HepG2 (cell line): ENCODE results near the gene LDLRAP1. TPM values are rescaled to one million over a fixed set of nuclear protein-coding genes. Genes with fewer than 3 reads are reported as not detected.

Experiments used
- ATF7 ChIP-seq, 2 experiments: fragments of 450-650 bp in 1 of 2; sonication (generic) in 1 of 2; formaldehyde crosslinking in 1 of 2; IDR thresholded peaks; 2 replicates each; pipeline versions ENCODE4 v1.4.0 to v1.6.1; 2016 to 2020; ENCODE audit warnings: antibody characterized with exemption in 1 of 2, mild to moderate bottlenecking in 1 of 2, missing genetic modification reagents in 1 of 2
- BHLHE40 ChIP-seq: IDR thresholded peaks from 2 replicates; pipeline ENCODE4 v1.6.1; 2011; ENCODE audit warnings: low read length, improper control_type of control experiment
- EEA1 ChIP-seq: sonication (generic); formaldehyde crosslinking; IDR thresholded peaks from 2 replicates; pipeline ENCODE4 v1.5.1; 2020; ENCODE audit warnings: mild to moderate bottlenecking, missing genetic modification reagents, borderline replicate concordance
- GLI4 ChIP-seq: sonication (generic); formaldehyde crosslinking; IDR thresholded peaks from 2 replicates; pipeline ENCODE4 v1.5.1; 2020; ENCODE audit warnings: missing genetic modification reagents, mild to moderate bottlenecking, moderate library complexity, borderline replicate concordance
- GZF1 ChIP-seq: sonication (generic); formaldehyde crosslinking; IDR thresholded peaks from 2 replicates; pipeline ENCODE4 v1.5.1; 2020; ENCODE audit warnings: mild to moderate bottlenecking, missing genetic modification reagents
- HHEX ChIP-seq: IDR thresholded peaks from 2 replicates; pipeline ENCODE4 v1.6.1; 2016; ENCODE audit warnings: control low read depth
- MED1 ChIP-seq: sonication (generic); formaldehyde crosslinking; IDR thresholded peaks from 2 replicates; pipeline ENCODE4 v1.4.0; 2020; ENCODE audit warnings: missing genetic modification reagents
- PCBP2 ChIP-seq: fragments of 200-400 bp; formaldehyde crosslinking; optimal IDR thresholded peaks from 2 replicates; pipeline ENCODE3; 2018; ENCODE audit warnings: low read length, low read depth; ENCODE audit not compliant: poor library complexity, severe bottlenecking
- PITX1 ChIP-seq: sonication (generic); formaldehyde crosslinking; IDR thresholded peaks from 2 replicates; pipeline ENCODE4 v1.5.1; 2020; ENCODE audit warnings: mild to moderate bottlenecking, missing genetic modification reagents
- SALL1 ChIP-seq: sonication (generic); formaldehyde crosslinking; IDR thresholded peaks from 2 replicates; pipeline ENCODE4 v1.8.0; 2022; ENCODE audit warnings: mild to moderate bottlenecking, missing genetic modification reagents
- SATB2 ChIP-seq: sonication (generic); formaldehyde crosslinking; IDR thresholded peaks from 2 replicates; pipeline ENCODE4 v1.5.0; 2020; ENCODE audit warnings: missing genetic modification reagents
- TGIF2 ChIP-seq: IDR thresholded peaks from 2 replicates; pipeline ENCODE4 v1.6.1; 2016; ENCODE audit warnings: control low read depth, missing compliant biosample characterization
- YEATS4 ChIP-seq: sonication (generic); formaldehyde crosslinking; IDR thresholded peaks from 2 replicates; pipeline ENCODE4 v1.4.0; 2020; ENCODE audit warnings: missing genetic modification reagents, borderline replicate concordance
- ZFYVE20 ChIP-seq: sonication (generic); formaldehyde crosslinking; IDR thresholded peaks from 2 replicates; pipeline ENCODE4 v1.8.0; 2023; ENCODE audit warnings: low read depth, mild to moderate bottlenecking, moderate library complexity, missing genetic modification reagents, borderline replicate concordance
- ZNF124 ChIP-seq: sonication (generic); formaldehyde crosslinking; IDR thresholded peaks from 2 replicates; pipeline ENCODE4 v1.4.0; 2020; ENCODE audit warnings: missing genetic modification reagents
- ZNF207 ChIP-seq: fragments of 450-650 bp; IDR thresholded peaks from 2 replicates; pipeline ENCODE4 v1.6.1; 2016; ENCODE audit warnings: antibody characterized with exemption, borderline replicate concordance
- ZNF253 ChIP-seq: sonication (generic); formaldehyde crosslinking; IDR thresholded peaks from 2 replicates; pipeline ENCODE4 v1.8.0; 2022; ENCODE audit warnings: mild to moderate bottlenecking, missing genetic modification reagents, borderline replicate concordance
- ZSCAN25 ChIP-seq: sonication (generic); formaldehyde crosslinking; IDR thresholded peaks from 2 replicates; pipeline ENCODE4 v1.8.0; 2022; ENCODE audit warnings: mild to moderate bottlenecking, missing genetic modification reagents
- polyA plus RNA-seq, 8 experiments: library from polyadenylated mRNA; depleted of rRNA in 3 of 8; stranded (reverse) in 7 of 8; unstranded in 1 of 8; fragments of >200 nt; fragmentation: Illumina TruSeq in 4 of 8; extraction: Trizol in 4 of 8; gene quantifications; 2 replicates each; pipeline versions ENCODE4 v1.2.1 to v1.2.3, GENCODE V29; 2011 to 2016; ENCODE audit warnings: low read depth in 4 of 8, missing spikeins in 1 of 8, mixed read lengths in 1 of 8; ENCODE audit not compliant: insufficient read depth in 1 of 8
- total RNA-seq, 5 experiments: library from RNA; depleted of rRNA; stranded (reverse); fragments of >200 nt; fragmentation: Illumina TruSeq; extraction: Trizol; gene quantifications; 2 replicates each; pipeline ENCODE4 v1.2.3, GENCODE V29; 2016; ENCODE audit warnings: low read depth in 1 of 5
- TF ChIP-seq, protein P1 (sequence below): sonication (generic); formaldehyde crosslinking; IDR thresholded peaks from 2 replicates; pipeline ENCODE4 v1.4.0; 2020; ENCODE audit warnings: missing genetic modification reagents, borderline replicate concordance
- TF ChIP-seq, protein P2 (sequence below): sonication (generic); formaldehyde crosslinking; IDR thresholded peaks from 2 replicates; pipeline ENCODE4; 2020; ENCODE audit warnings: missing genetic modification reagents, mild to moderate bottlenecking, borderline replicate concordance
- TF ChIP-seq, protein P3 (sequence below): sonication (generic); formaldehyde crosslinking; IDR thresholded peaks from 2 replicates; pipeline ENCODE4 v1.5.0; 2020; ENCODE audit warnings: missing genetic modification reagents
- TF ChIP-seq, protein P4 (sequence below): sonication (generic); formaldehyde crosslinking; IDR thresholded peaks from 2 replicates; pipeline ENCODE4 v1.8.0; 2022; ENCODE audit warnings: mild to moderate bottlenecking, missing genetic modification reagents
- TF ChIP-seq, protein P5 (sequence below): sonication (generic); formaldehyde crosslinking; IDR thresholded peaks from 2 replicates; pipeline ENCODE4 v1.4.0; 2020; ENCODE audit warnings: missing genetic modification reagents

LDLRAP1 gene
- total and polyA plus RNA-seq, 2 of the 13 experiments (the other 11 are each of a cell fraction or from before 2014, with no cell fraction given), result 7.2 to 12.1 TPM

DNA sequence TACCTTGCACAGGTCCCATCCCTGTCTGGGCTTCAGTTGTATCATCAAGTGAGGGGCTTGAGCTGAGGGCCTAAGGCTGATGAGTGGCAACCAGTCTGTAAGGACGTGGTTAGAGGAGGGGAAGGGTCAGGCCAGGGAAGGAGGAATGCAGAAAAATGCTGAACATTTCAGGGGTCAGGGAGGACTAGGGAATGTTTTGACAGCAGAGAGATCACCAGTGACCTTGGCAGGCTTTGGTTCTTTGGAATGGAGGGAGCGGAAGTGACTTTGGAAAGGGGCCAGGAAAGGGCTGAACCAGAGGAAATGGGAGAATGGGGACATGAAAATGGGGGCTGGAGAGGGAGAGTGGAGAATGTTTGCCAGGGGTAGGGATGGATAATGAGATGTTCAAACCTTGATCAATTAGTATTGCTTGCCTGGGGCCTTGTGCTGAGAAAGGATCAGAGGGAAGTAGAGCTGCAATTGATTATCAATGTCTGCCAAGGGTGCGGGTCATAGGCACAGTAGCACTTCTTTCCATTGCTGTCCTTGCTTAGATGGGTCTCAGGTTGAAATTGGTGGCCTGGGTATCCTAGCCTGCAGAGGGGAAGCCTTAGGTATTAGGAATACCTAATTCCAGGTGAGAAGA, 7.4 kb downstream of the LDLRAP1 start (continued):
- TF ChIP-seq, protein P1, sequence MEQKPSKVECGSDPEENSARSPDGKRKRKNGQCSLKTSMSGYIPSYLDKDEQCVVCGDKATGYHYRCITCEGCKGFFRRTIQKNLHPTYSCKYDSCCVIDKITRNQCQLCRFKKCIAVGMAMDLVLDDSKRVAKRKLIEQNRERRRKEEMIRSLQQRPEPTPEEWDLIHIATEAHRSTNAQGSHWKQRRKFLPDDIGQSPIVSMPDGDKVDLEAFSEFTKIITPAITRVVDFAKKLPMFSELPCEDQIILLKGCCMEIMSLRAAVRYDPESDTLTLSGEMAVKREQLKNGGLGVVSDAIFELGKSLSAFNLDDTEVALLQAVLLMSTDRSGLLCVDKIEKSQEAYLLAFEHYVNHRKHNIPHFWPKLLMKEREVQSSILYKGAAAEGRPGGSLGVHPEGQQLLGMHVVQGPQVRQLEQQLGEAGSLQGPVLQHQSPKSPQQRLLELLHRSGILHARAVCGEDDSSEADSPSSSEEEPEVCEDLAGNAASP, result peak; percentile 64; the same call in 1 of the 2 replicates
- no peak for TF ChIP-seq GLI4 (CRISPR knock-in tag)
- no peak for TF ChIP-seq SATB2 (CRISPR knock-in tag)
- TF ChIP-seq ZSCAN25 (CRISPR knock-in tag), result 0 out of 2 replicates have a peak, but pooled peaks have one; percentile 26
- peak; percentile 67 for TF ChIP-seq SALL1 (CRISPR knock-in tag)
- no peak for TF ChIP-seq PITX1
- TF ChIP-seq, protein P2, sequence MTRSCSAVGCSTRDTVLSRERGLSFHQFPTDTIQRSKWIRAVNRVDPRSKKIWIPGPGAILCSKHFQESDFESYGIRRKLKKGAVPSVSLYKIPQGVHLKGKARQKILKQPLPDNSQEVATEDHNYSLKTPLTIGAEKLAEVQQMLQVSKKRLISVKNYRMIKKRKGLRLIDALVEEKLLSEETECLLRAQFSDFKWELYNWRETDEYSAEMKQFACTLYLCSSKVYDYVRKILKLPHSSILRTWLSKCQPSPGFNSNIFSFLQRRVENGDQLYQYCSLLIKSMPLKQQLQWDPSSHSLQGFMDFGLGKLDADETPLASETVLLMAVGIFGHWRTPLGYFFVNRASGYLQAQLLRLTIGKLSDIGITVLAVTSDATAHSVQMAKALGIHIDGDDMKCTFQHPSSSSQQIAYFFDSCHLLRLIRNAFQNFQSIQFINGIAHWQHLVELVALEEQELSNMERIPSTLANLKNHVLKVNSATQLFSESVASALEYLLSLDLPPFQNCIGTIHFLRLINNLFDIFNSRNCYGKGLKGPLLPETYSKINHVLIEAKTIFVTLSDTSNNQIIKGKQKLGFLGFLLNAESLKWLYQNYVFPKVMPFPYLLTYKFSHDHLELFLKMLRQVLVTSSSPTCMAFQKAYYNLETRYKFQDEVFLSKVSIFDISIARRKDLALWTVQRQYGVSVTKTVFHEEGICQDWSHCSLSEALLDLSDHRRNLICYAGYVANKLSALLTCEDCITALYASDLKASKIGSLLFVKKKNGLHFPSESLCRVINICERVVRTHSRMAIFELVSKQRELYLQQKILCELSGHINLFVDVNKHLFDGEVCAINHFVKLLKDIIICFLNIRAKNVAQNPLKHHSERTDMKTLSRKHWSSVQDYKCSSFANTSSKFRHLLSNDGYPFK (CRISPR knock-in tag), result no peak
- TF ChIP-seq GZF1 (CRISPR knock-in tag), result no peak
- TF ChIP-seq TGIF2 (CRISPR knock-in tag), result 0 out of 2 replicates have a peak, but pooled peaks have one; percentile 34
- TF ChIP-seq MED1 (CRISPR knock-in tag), result peak; percentile 51
- no peak for TF ChIP-seq EEA1
- TF ChIP-seq ZNF207, result no peak
- TF ChIP-seq HHEX (CRISPR knock-in tag), result no peak
- TF ChIP-seq, protein P3, sequence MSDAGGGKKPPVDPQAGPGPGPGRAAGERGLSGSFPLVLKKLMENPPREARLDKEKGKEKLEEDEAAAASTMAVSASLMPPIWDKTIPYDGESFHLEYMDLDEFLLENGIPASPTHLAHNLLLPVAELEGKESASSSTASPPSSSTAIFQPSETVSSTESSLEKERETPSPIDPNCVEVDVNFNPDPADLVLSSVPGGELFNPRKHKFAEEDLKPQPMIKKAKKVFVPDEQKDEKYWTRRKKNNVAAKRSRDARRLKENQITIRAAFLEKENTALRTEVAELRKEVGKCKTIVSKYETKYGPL (CRISPR knock-in tag), result no peak
- no peak for TF ChIP-seq PCBP2
- TF ChIP-seq, protein P4, sequence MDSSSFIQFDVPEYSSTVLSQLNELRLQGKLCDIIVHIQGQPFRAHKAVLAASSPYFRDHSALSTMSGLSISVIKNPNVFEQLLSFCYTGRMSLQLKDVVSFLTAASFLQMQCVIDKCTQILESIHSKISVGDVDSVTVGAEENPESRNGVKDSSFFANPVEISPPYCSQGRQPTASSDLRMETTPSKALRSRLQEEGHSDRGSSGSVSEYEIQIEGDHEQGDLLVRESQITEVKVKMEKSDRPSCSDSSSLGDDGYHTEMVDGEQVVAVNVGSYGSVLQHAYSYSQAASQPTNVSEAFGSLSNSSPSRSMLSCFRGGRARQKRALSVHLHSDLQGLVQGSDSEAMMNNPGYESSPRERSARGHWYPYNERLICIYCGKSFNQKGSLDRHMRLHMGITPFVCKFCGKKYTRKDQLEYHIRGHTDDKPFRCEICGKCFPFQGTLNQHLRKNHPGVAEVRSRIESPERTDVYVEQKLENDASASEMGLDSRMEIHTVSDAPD (CRISPR knock-in tag), result no peak
- TF ChIP-seq YEATS4, result no peak
- TF ChIP-seq ATF7 (IDR thresholded peaks at IDR 0.05), result no peak
- no peak for TF ChIP-seq ATF7 (CRISPR knock-in tag; IDR thresholded peaks at IDR 0.05)
- no peak for TF ChIP-seq ZNF253 (CRISPR knock-in tag)
- 0 out of 2 replicates have a peak, but pooled peaks have one; percentile 3 for TF ChIP-seq BHLHE40
- TF ChIP-seq ZFYVE20, result no peak
- TF ChIP-seq ZNF124 (CRISPR knock-in tag), result no peak
- TF ChIP-seq, protein P5, sequence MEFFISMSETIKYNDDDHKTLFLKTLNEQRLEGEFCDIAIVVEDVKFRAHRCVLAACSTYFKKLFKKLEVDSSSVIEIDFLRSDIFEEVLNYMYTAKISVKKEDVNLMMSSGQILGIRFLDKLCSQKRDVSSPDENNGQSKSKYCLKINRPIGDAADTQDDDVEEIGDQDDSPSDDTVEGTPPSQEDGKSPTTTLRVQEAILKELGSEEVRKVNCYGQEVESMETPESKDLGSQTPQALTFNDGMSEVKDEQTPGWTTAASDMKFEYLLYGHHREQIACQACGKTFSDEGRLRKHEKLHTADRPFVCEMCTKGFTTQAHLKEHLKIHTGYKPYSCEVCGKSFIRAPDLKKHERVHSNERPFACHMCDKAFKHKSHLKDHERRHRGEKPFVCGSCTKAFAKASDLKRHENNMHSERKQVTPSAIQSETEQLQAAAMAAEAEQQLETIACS (CRISPR knock-in tag), result no peak
